T-helper 1 cell treated with Interleukin-12 subunit alpha and Interleukin-12 subunit beta and Interleukin-4 antibody, amounts not matched to agents 30 ng/mL and 1 ng/mL, for 36 hours (primary cell): ENCODE data around the gene CD300LF. TPM values are rescaled to one million over a fixed set of nuclear protein-coding genes. Genes with fewer than 3 reads are reported as not detected.

Source experiments
- intact Hi-C: fragments of 100-400 bp; cut with micrococcal nuclease; formaldehyde crosslinking; loops from one replicate; pipeline ENCODE4 v1.15.1; 2024
- total RNA-seq: library from RNA; stranded (reverse); gene quantifications from 2 replicates; pipeline ENCODE4 v1.2.3, GENCODE V29; 2022

The CD300LF gene
- total RNA-seq, 1 donor from 2014 or later: not detected

DNA sequence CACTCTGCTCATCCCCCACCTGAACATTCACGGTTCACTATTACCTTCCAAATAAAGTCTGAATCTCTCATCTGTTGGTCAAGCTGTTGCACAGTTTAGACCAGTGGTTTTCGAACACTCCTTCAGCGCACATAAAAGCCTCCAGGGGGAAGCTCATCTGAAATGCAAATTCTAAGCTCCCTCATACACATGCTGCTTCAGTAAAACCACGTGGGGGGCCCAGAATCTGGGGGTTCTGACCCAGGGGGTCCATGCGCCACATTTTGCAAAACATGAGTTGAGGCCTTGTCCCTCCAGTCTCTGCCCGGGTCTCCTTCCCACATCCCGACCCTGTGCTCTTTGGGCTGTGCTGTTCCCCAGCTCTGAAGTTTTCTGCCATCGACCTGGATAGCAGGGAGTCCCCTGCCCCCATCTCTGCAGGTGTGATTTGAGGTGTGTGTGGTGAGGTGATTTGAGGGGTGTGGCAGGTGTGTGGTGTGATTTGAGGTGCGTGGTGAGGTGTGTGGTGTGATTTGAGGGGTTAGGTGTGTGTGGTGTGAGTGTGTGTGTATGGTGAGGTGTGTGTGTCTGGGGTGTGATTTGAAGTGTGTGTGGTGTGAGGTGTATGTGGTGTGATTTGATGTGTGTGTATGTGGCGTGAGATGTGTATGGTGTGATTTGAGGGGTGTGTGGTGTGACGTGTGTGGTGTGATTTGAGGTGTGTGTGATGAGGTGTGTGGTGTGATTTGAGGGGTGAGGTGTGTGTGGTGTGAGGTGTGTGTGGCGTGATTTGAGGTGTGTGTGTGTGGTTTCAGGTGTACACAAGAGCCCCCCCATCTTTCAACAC lies 19.5 kb upstream of the CD300LF start:
- intact Hi-C loops: no loop called here

DNA sequence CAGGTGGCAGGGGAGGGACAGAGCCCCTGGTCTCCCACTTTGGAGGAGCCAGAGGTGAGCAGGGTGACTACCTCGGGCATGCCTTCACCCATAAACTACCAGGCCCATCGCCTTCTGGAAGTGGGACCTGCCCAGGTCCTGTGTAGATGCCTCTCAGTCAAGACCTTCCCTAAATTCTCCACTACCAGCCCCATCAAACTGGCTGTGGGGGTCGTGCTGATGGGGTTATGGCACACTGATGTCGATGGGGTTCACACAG lies 18.6 kb upstream of the CD300LF start:
- intact Hi-C loops: no loop called here

DNA sequence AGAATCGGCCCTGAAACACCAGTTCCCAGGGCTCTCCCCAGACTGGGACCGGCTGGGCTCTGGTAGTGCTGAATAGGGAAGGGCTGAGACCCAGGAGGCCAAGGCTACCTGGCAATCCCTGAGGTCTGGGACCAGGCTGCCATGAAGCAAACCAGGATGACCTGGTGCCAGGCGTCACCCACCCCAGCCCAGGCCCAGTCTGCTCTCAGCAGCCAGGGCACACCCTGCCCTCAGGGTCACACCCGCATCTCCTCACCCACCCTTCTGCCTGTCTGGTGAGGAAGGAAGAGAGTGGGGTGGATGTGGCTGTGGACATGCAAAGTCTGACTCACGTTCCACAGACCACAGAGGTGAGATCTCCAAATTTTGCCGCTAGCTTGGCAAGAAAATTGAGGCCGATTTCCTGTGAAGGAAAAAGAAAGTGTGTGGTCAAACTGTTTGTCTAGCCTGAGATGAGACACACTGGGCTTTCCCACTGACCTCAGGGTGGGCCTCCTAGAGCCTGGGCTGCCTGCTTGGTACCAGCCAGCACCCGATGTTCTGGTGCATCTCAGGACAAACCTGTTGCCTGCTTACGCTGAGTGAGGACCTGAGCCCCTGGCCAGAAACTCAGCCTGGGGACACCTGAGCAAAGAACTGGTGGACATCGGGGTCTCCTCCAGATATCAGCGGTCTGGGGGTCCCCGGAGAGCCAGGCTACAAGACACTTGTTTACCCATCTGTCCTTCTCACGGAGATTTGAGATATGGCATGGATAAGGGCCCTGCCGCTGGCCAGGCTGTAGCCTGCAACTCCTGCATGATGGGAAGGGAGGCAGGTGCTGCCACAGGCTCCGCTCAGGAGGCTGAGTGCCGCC lies 18.0 kb upstream of the CD300LF start:
- intact Hi-C loops: no loop called here

DNA sequence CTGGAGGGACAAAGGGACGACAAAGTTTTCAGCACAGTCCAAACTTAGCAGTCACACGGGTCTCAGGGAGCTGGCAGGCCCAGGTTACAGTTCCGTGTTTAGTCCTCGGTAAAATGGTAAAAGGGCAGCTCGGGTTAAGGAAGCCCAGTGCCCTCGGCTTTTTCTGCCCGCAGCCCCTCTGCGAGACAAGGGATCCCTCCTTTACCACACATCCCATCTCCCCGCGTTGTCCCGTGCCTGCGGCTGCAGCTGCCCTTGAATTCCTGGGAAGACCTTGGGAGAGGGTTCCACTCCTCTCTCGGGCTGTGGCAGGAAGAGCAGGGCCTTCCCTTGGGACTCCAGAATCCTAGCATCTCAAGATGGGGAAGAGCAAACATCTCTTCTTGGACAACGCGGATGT lies 17.1 kb upstream of the CD300LF start:
- intact Hi-C loops: no loop called here

DNA sequence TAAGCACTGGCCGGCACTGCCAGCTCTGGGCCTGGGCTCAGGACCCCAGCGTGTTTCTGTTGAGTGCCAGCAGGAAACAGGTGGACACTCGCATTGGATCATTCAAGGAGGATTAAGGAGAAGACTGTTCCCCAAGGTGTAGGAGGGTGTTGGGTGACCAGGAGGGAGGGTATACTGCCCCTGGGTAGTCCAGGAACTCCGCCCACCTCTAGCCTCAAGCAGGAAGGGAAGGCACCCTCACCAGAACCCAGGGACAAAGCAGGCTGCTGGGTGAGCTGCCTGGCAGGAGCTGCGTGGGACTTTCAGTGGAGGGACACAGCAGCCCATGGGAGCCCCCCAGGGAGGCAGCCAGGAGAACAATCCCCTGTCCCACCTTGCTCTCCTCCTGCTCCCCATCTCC lies 16.6 kb upstream of the CD300LF start:
- intact Hi-C loops: no loop called here

DNA sequence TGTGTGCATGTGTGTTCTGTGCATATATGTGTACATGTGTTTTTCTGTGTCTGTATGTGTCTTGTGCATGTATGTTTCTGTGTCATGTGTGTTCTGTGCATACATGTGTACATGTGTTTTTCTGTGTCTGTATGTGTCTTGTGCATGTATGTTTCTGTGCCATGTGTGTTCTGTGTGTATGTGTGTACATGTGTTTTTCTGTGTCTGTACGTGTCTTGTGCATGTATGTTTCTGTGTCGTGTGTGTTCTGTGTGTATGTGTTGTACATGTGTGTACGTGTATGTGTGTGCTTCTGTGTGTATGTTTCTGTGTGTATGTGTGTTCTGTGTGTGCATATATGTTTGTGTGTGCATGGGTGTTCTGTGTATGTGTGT lies 16.0 kb upstream of the CD300LF start:
- intact Hi-C loops: no loop called here

DNA sequence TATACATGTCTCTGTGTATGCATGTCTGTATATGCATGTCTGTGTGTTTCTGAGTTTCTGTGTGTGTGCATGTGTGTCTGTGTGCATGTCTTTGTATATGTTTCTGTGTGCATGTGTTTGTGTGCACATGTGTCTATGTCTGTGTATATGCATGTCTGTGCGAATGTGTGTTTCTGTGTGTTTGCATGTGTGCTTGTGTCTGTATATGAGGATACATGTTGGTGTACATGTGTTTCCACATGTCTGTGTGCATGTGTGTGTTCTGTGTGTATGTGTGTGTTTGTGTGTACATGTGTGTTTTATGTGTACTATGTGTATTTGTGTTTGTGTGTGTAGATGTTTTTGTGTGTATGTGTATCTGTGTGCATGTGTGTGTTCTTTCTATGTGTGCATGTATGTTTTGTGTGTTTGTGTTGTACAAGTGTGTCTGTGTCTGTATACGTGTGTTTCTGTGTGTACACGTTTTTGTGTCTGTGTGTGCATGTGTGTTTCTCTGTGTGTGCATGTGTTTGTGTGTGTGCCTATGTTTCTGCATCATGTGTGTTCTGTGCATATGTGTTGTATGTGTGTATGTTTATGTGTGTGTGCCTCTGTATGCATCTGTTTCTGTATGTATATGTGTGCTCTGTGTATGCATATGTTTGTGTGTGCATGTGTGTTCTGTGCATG lies 15.4 kb upstream of the CD300LF start:
- intact Hi-C loops: no loop called here

DNA sequence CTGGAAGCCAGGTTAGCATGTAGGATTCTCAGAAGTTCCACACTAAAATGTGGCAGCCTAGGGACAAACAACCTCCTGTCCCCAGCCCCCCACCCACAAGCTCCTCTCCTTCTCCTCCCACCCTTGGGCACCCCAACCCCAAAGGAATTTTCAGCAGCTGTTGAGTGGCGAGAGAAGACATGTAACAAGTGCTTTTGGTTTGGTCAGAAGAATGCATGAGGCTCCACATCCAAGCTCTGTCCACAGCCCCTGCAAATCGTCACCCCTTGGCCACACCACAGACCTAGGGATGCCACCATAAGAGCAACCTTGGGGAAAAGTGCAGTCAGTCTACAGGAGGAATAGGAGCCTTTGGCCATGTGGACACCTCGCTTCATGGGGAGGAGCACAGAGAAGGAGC lies 12.4 kb upstream of the CD300LF start:
- intact Hi-C loops: no loop called here

DNA sequence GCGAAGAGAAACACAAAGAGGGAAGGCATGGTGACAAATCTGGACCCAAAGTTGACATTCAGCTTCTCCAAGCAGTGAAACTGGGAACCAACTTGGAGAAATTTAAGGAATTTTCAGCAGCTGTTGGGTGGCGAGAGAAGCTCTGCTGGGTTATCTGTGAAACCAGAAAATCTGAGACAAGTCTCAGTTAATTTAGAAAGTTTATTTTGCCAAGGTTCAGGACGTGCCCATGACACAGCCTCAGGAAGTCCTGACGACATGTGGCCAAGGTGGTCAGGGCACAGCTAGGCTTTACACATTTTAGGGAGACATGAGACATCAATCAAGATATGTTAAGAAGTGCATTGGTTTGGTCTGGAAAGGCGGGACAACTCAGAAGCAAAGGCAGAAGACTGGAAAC lies 11.2 kb upstream of the CD300LF start:
- intact Hi-C loops: no loop called here

DNA sequence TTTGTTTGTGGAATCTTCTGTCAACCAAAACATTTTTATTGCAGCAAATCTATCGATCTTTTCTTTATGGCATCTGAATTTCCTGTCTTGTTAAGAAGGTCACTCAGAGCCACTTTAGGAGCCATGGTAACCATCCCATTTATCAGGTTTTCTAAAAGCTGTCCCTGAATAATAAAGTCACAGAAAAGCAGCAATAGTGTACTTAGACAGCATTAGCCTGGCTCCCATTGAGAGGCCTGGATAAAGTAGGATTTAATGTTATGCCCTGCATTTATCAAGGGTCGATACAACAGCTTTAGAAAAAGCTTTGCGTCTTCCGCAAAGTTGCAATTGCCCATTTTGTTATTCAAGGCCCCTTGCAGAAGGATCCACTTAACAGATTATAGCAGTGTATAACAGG lies 10.1 kb upstream of the CD300LF start:
- intact Hi-C loops: no loop called here

DNA sequence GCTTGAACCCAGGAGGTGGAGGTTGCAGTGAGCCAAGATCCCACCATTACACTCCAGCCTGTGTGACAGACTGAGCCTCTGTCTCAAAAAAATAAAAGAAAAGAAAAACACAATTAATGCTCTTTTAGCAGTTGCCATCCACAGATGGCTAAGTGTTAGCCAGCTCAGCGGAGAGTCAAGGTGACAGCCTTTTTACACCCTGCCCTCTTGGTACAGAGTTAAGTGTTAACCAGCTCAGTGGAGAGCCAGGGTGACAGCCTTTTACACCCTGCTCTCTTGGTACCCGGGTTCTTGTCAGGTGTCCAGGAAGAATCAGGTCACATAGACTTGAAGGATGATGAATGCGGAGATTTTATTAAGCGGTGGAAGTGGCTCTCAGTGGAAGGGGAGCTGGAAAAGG lies 7.8 kb upstream of the CD300LF start:
- intact Hi-C loops: no loop called here

DNA sequence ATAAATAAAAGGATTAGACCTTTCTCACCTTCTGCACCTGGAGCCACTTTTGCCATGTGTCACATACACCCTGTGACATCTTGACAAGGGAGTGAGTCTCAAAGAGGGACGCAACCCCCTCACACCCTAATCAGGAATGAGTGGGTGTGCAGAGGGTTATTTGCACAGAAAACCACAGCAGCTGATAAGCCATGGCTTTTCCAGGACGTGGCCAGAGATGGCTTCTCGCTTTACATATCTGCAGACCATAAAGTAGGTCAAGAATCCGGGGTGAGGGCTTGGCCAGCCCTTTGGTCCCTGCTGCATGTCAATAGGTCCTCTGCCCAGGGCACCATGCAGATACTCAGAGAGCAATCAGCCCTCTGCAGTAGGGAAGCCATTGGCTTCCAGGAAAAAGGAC lies 2.4 kb upstream of the CD300LF start:
- intact Hi-C loops: no loop called here

DNA sequence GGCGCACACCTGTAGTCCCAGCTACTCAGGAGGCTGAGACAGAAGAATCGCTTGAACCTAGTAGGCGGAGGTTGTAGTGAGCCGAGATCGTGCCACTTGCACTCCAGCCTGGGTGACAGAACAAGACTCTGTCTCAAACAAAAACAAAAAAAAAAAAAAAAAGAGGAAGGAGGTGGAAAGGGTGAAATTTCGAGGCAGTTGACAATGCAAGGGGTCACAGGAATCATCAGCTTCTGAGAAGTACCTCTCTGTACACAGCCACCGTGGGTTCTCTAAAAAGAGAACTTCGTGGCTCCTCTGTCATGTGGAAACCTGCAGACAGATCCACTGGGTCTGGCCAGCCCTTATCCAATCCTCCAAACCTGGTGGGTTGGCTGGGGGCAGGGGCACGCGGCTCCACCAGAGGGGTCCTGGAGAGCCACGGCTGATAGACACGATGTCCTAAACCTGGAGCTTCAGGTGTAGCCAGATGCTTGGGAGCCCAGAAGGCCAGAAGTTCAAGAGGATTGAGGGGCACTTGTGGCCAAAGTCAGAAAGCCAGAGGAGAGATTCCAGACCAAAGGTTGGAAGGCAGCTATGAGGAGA lies 540 bp upstream of the CD300LF start:
- intact Hi-C loops: no loop called here

DNA sequence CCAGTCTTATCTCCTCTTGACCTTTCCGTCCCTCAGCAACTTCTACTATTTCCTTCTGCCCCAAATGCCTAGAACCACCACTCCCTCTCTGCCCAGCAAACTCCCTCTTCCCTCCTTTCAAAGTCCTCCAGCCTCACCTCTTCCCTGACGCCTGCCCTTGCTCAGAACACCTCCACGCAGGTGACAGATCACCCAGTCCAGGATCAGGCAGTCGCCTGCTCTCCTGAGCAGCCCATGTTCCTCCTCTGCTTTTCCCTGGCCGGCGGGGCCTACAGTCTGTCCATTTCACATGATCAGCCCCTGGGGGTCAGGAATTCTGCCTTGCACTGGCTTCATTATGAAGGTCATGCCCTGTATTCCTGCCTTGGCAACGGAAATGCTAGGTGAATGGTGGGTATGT lies 422 bp downstream of the CD300LF start:
- intact Hi-C loops: no loop called here

DNA sequence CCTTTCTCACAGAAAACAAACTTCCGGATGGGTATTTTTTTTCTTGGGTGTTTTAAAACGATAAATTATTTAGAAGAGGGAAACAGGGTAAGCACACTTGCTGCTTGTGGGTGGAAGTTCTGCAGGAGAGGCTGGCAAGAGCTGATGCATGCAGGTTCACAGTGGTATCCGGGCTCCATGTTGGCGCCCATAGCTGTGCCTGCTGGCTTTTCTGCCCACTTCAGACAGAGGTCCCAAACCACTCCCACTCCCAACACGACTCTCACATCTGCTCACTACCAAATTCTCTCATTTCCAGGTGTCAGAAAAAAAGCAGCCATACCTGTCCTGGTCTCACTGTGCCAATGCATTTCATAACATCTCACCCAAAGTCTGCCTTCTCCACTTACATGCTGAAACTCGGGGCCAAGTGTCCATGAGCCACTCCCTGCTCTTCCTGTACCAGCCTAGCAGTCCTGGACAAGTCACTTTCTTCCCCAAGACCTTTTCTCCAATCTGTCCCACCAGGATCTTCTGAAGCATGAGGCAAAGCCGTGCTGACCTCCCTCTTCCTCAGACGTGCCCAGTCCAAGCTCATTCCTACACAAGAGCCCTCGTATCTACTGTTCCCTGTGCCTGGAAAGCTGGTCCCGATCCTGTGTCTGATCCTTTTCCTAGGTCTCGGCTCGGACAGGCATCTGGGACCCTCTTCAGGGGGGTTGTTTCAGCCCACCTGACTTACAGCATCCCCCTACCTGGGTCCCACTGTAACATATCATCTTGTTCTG lies 1.5 kb downstream of the CD300LF start:
- intact Hi-C loops: no loop called here

DNA sequence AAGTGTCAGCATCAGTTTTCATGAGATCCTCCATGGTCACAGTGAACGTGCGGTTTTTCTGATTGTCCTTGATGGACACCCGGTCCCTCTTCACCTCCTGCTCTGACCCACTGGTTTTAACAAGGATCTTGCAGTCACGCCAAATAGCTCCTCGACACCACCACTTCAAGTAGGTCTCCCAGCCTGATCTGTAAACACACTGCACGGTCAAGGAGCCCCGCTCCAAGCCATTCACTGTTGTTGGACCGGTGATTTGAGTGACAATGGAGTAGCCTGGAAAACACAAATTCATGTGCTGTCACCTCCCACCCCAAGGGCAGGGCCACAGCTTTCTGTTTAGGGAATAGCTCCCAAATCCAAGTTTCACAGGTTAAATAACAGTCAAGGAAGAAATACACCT lies 8.2 kb downstream of the CD300LF start:
- intact Hi-C loops: no loop called here

DNA sequence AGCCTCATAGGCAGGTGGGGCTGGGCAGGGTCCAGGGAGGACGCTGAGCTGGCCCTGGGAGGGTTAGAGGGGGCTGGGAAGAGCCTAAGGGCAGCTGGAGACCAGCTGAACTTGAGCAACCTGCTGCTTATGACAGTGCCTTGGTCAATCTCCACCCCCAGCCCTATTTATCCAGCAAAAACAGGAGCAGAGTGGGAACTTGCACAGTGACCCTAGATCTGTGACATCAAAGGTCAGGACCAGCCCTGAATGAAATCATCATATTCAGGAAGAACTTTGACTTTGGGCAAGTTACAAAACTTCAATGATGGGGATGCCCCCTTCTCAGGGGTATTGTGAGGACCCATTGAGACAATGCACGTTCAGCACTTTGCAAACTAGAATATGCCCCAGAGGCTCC lies 9.4 kb downstream of the CD300LF start:
- intact Hi-C loops: no loop called here

DNA sequence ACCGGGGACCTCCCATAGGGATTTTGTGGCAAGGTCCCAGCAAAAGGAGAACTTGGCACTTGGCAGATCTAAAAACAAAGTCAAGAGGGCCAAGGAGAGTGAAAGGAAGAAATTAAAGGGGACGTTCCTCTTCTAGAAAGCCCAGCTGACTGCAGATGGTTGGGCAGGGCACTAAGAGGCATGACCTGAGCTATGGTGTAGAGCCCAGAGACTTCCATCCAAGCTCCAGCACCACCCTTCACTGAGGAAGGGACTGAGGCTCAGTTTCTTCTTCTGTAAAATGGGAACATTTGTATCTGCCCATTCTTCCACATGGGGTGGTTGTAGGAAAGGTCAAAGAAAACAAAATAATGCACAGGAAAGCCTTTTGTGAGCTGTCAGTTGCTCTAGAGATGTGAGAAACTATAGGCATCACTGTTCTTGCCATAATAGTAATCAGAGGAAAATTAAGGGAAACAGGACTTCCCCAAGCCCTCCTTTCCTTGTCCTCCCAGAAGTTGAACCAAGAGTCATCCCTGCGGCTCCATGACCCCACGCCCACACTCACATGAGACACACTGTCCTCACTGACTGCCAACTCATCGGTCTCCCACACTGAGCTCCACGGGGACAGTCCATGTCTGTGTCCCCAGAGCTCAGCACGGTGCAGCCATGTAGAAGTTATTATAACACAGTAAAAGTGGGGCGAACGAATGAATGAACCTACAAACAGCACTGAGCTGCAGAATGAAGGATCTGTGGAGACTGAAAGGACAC lies 10.4 kb downstream of the CD300LF start:
- intact Hi-C loops: no loop called here

DNA sequence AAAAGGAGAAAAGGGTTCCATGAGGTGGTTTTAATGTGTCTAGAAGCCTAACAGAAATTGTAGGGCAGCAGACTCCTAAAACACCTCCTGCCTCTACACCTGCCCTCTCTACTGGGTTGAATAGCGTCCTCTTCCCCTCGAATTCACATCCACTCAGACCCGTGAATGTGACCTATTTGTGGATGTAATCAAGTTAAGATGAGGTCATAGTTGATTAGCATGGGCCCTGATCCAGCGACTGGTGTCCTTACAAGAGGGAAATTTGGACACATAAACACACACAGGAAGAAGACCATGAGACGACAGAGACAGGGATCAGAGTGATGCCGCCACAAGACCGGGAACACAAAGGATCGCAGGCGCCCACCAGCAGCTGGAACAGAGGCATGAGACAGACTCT lies 13.5 kb downstream of the CD300LF start:
- intact Hi-C loops: no loop called here

DNA sequence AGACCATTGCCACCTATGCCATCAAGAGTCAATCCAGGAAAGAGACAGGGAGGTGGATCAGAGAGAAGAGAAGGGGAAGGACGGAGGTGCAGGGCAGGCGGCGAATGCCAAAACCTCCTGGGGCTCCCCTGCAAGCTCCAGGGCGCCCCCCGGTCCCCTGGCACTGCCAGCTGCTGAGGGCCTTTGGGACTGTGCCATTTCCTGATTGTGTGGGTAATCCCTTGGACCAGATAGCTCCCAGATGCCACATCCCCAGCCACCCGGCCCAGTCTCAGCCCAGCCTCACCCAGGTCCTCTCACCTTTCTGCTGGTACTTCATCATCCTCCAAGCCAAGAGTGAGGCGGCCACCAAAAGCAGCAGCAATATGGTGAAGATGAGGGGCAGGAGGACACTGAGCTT lies 14.7 kb downstream of the CD300LF start:
- intact Hi-C loops: no loop called here

DNA sequence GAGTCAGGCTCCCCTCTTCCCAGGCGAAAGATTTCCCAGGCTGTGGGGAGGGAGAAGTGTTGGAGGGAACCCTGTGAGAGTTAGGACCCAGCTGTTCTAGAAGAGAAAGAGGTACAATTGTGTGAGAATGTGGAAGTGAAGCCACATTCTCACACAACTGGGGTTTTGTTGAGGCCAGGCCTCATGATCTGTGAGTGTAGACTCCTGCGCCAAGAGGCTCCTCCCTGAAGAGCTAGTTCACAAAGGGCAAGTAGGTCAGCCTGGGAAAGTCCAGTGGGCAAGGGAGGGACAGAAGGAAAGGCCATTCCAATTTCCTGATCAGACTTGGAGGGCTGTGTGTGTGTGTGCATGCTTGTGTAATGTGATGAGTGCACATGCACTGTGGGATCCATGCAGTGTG lies 15.2 kb downstream of the CD300LF start:
- intact Hi-C loops: no loop called here
